Embryonic facial prominence (tissue), 1 donor: ENCODE results near the gene FRRS1.

Source experiments
- DNase-seq: peaks from one replicate; pipeline ENCODE4 v3.0.0-alpha.2; 2016; ENCODE audit errors: extremely low spot score

FRRS1 gene

DNA sequence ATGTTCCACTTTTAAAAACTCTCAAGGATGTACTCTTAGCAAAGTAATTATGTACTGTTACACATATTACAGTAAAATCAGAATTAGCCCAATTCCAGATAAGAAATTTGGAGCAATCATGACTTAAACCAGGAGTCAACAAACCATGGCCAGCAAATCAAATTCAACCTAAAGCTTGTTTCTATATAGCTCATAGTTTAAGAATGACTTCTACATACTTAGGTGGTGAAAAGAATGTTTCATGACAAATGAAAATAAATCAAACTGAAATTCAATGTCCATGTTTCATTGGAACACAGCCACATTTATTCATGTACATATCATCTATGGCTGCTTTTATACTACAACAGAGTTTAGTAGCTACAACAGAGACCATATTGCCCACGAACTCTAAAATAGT lies 35.1 kb downstream of the FRRS1 start:
- no peak for DNase-seq

DNA sequence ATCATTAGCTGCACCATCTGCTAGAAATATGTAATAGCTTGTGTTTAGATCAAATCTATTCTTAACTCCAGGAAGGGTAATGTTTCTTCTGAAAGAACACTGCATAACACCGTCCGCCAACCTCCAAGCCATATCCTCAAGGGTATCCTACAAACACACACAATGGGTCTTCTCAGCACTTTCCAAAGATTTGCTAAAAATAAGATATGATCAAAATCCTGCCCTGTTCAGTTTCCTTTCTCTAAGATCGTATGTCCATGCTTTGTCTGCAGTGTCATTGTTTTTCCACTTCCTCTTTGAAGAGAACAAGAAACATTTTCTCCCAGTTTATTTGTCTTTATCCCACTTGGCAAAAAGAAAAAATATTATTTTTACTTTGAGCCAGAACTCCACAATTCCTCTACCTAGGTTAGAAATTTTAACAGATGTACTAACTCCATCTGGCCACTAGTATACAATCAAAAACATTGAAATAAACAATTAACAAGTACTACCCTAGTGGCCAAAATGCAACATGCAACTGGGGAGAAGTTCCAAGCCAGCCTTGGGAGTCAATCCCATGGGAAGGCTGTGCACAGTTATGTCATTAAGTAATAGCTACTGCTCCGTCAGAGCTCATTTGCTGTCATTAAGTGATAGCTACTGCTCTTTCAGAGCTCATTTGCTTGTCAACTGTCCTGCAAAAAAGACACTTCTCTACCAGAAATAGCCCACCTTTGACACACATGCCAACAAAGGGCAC lies 37.8 kb downstream of the FRRS1 start:
- no peak for DNase-seq

DNA sequence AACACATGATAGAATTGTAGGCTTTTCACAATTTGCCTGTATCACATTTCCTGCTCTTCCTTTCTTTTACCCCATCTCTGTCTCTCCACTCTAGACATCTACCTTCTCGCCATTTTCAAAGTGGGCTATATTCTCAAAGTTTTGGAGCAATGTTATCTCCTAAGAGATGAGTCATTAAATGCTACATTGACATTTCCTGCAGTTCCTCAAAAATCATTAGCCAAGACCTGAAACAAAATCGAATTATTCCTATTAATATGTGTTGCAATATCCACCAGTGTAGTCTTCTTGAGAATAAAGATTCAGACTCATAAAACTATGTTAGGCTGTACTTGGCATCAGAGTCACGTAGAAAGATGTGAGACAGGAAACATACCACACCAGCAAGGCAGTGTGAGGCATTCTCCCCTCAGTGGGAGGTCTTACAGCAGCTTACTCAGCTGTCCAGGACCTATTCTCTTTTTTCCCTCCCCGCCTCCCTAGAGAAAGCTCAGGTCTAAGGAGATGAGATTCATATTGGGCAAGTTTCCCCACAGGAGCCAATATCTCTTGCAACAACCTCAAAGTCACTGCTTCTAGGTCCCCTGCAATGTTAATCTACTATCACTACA lies 38.8 kb downstream of the FRRS1 start:
- no peak for DNase-seq

DNA sequence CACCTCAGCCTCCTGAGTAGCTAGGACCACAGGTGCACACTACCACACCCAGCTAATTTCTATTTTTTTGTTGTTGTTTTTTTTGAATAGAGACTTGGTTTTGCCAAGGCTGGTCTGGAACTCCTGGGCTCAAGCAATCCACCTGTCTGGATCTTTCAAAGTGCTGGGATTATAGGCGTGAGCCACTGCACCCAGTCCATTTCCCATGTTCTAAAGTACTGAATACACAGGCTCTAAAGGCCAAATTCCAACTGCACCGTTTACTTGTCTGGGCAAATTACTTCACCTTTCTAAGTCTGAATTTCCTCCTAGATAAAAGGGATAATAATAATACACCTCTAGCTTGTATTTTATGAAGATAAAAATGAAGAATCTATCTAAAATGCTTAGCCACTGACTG lies 39.6 kb downstream of the FRRS1 start:
- no peak for DNase-seq

DNA sequence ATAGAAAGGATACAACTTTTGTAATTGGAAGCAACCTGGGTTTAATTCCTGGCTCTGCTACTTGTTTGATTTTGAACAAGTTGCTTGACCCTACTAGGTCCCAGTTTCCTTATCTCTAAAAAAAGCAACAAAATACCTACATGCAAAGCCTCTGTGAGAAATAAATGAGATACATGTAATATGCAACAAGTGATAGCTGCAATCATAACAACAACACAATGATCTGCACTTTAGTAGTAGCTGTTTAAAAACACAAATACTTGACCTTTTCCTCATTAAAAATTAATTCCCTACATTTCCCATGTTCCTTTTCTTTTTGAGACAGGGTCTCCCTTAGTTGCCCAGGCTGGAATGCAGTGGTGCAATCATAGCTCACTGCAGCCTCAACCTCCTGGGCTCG lies 40.0 kb downstream of the FRRS1 start:
- no peak for DNase-seq

DNA sequence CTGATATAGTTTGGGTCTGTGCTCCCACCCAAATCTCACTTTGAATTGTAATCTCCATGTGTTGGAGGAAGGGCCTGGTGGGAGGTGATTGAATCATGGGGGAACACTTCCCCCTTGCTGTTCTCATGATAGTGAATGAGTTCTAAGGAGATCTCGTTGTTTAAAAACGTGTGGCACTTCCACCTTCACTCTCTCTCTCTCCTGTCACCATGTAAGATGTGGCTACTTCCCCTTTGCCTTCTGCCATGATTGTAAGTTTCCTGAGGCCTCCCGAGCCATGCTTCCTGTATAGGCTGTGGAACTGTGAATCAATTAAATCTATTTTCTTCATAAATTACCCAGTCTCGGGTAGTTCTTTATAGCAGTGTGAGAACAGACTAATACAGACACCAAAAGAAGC lies 40.4 kb downstream of the FRRS1 start:
- DNase-seq = no peak

DNA sequence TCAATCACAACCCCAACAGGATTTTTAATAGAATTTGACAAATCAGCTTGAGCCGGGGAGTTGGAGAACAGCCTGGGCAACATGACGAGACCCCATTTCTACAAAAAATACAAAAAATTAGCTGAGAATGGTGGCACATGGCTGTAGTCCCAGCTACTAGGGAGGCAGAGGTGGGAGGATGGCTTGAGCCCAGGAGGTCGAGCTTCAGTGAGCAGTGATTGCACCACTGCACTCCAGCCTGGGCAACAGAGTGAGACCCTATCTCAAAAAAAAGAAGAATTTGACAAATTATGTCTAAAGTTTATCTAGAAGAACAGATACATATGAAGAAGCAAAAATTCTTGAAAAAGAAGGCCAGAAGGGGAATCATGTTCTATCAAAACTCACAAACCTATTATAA lies 43.2 kb downstream of the FRRS1 start:
- no peak for DNase-seq

DNA sequence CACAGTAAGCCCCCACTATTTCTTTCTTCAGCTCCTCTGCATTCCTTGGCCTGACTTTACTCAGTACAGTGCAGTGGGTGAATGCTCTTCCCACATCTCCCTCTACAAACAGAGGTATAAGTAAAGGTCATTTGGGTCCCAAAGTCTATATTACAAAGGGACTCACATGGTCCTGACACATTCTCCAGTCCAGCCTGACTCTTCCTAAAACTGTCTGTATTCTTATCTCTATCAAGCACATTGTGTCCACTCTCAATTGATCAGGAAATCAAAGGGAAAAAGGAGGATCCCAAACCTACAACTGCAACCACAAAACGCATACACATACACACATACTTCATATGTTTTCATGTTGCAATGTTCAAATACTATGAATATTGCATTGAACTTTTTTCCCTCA lies 49.4 kb downstream of the FRRS1 start:
- DNase-seq = no peak

DNA sequence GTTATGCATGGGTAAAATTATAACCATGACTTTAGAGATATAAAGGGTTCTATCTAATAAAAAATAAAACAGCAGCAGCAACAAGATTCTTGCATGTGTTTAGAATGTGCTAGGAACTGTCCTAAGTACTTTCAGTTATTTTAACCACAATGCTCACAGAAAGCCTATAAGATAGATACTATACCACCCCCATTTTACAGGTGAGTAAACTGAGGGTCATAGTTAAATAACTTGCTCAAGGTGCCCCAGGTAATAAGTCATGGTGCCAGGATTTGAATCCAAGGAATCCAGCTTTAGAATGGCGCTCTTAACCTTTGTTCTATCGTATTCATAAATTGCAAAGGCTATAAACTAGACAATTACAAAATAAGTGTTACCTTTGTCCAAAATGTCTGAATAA lies 53.4 kb downstream of the FRRS1 start:
- no peak for DNase-seq

DNA sequence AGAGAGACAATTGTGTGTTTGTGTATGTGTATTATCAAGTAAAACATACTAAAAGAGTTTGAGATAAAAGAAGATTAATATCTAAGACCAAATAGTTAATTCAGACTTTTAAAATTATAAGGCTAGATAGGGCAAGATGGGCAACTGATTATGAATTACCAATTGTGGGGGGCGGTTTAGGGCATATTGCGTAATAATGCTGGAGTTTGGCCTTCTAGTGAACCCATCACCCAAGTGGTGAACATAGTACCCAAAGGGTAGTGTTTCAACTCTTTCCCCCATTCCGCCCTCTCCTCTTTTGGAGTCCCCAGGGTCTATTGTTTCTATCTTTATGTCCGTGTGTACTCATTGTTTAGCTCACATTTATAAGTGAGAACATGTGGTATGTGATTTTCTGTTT lies 55.4 kb downstream of the FRRS1 start:
- DNase-seq = no peak

DNA sequence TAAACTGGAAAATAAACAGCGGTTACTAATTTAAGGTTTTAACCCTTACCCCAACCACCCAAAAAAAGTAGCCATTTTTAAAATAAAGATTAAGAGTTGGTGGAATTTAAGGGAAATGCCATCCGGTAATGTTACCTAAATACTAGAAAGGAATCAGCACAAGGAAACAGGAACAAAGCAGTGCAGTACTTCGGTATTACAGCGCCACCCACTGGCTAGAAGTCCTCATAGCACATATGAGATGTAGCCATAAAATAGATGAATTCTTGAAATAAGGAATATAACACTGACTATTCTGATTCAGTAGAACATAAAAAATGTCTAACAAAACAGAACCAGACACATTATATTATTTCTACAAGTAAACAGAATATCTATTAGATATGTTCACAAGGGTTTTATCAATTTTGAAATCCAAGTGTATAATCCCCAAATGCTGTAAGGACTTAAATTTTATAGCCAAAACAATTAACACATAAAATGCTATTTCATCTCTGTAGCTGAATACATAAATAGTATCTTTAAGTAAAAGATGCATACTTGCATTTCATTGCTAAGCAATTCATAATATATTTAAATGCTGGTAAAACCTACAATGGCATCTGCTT lies 58.8 kb downstream of the FRRS1 start:
- peak; percentile 70 for DNase-seq

DNA sequence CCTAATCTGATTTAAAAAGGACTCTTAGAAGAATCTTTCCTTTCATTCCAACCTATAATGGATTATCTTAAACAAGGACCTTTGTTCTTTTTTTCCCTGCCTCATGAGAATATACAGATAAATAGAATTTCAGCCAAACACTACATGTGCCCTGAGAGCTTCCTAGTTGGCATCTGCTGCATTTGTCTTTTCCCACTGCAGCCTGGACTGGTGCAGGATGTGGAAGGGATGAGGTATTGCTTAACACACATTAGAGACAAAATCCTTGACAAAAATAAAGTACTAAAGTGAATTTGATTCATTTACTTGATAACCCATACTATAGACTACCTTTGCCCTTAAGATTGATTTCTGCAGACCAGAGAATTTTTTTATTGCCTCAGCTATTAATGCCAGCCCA lies 61.0 kb downstream of the FRRS1 start:
- DNase-seq = no peak

DNA sequence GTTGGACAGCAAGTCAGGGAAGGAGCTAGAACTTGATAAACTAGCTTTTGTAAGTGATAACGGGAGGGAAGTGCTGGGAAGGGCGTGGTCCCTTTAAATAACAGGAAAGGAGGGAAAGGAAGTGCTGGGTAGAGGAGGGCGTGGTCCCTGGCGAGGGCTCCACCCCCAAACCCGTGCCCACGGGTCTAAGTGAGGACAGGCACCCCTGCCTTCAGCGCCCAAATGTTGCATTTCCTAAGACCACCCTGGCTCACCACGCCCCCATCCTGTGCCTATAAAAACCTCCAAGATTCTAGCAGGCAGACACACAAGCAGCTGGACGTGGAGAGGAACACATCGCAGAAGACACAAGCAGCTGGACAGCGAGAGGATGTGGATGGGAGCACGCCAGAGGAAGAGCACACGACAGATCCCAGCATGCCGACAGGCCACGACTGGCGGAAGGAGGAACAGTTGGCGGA lies 62.0 kb downstream of the FRRS1 start:
- DNase-seq = no peak

DNA sequence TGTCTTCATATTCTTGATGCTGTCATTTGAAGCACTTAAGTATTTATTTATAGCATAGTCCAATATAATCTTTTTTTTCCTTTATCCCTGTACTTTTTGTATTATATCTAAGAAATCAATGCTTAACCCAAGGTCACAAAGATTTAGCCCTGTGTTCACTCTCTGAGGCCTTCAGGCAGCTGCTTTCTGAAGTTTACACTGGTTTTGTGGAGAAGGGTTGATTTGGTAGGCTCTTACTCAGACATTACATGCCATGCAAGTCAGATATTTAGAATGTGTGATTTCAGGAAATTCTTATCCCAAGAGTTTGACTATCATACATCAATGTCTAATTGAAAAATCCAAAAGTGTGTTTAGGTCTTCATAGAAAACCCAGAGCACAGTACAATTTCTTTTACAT lies 64.2 kb downstream of the FRRS1 start:
- DNase-seq = no peak

DNA sequence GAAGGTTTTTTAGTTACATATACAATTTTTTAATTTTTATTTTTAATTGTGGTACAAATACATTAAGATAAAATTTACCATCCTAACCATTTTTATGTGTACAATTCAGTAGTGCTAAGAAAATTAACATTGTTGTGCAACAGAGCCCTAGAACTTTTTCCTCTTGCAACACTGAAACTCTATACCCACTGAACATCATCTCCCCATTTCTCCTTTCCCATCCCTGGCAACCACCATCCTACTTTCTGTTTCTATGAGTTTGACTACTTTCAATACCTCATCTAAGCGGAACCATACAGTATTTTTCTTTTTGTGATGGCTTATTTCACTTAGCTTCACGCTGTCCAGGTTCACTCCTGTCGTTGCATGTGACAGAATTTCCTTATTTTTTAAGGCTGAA lies 66.4 kb downstream of the FRRS1 start:
- DNase-seq = no peak

DNA sequence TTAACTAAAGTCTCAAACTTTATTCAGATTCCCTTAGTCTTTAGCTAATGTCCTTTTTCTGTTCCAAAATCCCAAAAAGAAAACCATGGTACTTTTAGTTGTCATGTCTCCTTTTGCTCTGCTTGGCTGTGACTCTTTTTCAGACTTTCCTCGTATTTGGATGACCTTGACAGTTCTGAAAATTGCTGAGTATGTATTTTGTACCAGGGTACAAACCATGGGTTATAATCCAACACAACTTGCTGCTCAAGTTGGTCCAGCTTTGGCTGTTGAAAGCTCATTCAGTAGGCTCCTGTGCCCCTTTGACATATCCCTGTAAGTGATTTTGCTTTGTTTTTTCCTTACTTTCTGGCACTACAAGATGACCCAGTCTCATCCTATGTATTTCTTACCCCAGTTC lies 68.9 kb downstream of the FRRS1 start:
- no peak for DNase-seq

DNA sequence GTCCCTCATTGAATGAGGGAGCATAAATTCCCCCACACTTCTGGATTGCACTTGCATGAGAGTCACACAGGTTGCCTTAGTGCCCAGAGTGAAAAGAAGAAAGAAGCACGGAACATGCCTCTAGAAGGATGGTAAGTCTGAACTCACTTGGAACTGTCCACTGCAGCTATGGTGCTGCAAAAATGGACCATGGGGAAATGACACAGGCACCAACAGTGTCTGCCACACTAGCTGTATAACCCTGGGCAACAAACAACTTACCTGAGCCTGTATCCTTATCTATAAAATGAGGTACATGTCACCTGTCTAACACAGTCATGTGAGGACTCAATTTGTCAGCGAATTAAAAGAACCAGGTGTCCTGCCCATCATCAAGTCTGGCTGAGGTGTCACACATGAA lies 69.8 kb downstream of the FRRS1 start:
- no peak for DNase-seq

DNA sequence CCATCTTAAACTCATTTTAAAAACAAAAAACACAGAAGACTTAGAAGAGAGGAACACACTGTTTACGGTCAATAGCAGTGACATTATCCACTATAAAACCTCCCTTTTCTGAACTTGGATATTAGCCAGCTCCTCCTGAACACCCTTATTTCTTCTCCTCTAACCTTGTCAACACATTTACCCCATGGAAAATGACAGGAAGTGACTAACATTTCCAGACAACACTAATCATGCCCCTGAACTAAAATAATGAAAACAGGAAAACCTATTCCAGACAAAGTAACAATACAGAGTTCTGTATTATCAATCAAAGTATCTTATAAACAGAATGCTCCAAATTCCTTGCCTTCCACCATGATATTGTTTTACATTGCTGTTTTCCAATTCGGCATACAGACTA lies 75.3 kb downstream of the FRRS1 start:
- DNase-seq = no peak

DNA sequence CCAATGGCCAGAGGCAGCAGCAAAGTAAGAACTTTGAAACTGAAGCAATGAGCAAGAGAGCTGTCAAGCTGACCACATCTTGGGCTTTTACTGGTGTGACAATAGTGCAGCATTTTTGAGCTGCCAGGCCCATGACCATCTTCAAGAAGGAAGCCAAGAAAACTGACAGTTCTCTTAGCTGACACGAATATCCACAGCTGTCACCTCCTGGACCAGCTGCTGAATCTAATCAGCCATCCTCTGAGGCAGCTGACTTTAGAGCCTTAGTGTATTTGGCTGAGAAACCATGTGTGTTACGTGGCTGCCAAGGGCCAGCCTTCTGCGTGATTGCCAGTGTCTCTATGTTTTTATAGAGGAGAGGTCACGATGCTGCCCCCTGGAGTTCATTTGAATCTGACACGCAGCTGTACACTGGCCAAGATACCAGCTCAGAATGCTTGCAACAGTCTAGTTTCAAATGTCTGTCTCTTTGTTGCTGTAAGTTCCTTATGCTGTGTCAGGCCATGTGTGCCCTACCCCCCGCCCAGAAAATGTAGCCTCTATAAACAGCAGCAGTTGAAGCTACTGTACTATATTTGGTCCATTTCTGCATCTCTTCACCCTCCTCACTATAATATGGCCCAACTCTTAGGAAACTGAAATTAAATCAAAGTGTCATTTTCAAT lies 80.8 kb downstream of the FRRS1 start:
- DNase-seq = no peak

DNA sequence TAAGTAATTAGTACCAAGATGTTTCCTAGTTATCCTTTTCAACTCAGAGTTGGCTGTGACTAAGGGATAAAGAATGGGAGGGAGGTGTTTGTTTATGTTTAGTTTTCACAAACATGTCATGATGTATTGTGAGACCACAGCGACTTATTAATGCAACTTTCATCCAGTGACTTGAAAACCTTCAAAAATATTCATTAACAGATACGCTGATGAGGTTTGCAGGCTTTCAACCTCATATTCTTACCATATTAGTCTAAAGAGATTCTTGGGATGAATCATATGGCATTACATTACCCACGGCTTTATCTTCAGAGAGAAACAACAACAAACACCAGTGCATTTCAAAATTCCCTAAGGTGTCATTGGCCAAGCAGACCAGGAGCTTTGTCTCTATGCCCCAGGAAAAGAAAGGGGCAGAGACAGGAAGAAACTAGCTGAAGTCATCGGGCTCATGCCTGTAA lies 84.1 kb downstream of the FRRS1 start:
- DNase-seq = no peak

DNA sequence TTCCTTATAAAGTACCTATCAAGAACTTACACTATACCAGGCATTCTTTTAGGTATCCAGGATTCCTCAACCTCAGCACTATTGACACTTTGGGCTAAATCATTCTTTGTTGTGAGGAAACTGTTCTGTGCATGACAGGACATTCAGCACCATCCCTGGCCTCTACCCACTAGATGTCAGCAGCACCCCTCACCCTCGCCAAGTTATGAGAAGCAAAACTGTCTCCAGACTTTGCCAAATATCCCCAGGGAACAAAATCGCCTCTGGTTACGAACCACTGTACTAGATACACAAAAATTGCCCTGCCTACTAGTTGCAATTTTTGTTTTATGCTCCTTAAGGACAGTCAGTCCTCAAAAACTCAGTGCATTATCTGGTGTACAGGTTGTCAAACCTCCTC lies 84.9 kb downstream of the FRRS1 start:
- DNase-seq = no peak

DNA sequence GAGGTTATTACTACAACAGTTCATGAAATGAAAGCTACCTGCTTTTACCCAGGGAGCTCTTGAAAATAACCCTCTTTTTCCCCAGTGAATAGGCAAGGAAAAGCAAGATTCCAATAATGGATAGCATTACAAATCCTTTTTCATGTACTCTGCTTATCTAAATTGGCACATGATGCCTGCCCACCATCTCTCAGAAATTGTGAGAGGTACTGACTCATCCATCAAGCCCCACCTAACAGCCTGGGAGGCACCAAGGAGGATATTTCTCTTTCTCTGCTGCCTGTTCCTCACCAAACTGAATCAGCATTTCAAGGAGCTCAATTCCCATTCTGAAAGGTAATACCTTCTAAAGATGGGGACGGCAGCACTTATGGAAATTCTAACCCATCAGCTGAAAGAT lies 86.2 kb downstream of the FRRS1 start:
- DNase-seq = no peak

DNA sequence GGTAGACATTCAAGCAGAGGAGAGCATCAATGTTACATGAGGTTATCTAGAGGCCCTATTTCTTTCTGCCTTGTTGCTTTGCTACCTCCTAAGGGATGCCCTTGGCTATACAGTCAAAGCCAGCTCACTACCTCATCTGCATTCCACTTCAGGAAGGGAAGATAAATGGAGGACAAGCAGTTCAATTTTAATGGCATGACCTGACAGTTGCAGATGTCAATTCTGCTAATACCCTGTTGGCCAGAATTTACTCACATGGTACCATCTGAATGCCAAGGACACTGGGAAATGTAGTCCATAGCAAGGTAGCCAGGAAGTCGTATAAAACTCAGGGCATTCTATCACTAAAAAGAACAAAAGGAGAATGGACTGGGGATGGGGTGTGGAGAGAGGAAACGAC lies 89.0 kb downstream of the FRRS1 start:
- DNase-seq = no peak
